HepG2 (cell line): ENCODE data around the gene SLC9A9. TPM values are rescaled to one million over a fixed set of nuclear protein-coding genes. Genes with fewer than 3 reads are reported as not detected.

ENCODE experiments used
- ATAC-seq: fragments of 200-7000 bp; cut with Tn5 transposase; 3 replicates; pipeline ENCODE4 v1.9.1; 2020; ENCODE audit warnings: mild to moderate bottlenecking, moderate library complexity
- BruUV-seq: library from RNA; stranded (reverse); fragments of 400-500 nt; replicated peaks from 2 replicates; lab custom pipeline; 2021; lab: Mats Ljungman, UMichigan
- CTCF ChIA-PET: fragments of 300-600 bp; formaldehyde crosslinking; extraction: SDS; loops from one replicate; lab custom pipeline; 2021; ENCODE audit warnings: low total read pairs, inconsistent platforms, low intra/inter-chr PET ratio; lab: Yijun Ruan, JAX
- POLR2A ChIA-PET: fragments of 350-600 bp; sonication (Branson Sonifier 250); formaldehyde crosslinking; loops from one replicate; lab custom pipeline; 2020; ENCODE audit warnings: antibody characterized with exemption, inconsistent platforms; lab: Yijun Ruan, JAX
- DNase-seq: peaks from one replicate; pipeline ENCODE4 v3.0.0-alpha.2; 2015; ENCODE audit warnings: low spot score
- FAIRE-seq: peaks from 3 replicates; lab custom pipeline; 2011; peaks lifted over from hg19 to GRCh38; lab: Jason Lieb, UNC
- H2AFZ ChIP-seq: one replicate; pipeline ENCODE4 v1.6.1; 2011; ENCODE audit warnings: low read length, inconsistent platforms
- H3K27ac ChIP-seq: fragments of 300-600 bp; 3 replicates; pipeline ENCODE4 v1.8.0; 2011; ENCODE audit warnings: mixed run types, mild to moderate bottlenecking, mixed read lengths, low read length, inconsistent platforms; ENCODE audit not compliant: insufficient read depth; ENCODE audit errors: extremely low read length
- H3K27me3 ChIP-seq, 2 experiments: fragments of 200-600 bp in 1 of 2; 2 replicates in 1 of 2; 3 replicates in 1 of 2; pipeline versions ENCODE4 v1.6.0 to v1.8.0; 2011; ENCODE audit warnings: low read length in 2 of 2, mild to moderate bottlenecking in 2 of 2, moderate library complexity in 2 of 2, inconsistent platforms in 1 of 2; ENCODE audit not compliant: insufficient read depth in 2 of 2, control insufficient read depth in 1 of 2
- H3K36me3 ChIP-seq, 2 experiments: fragments of 200-600 bp in 1 of 2; replicated peaks in 1 of 2; 2 replicates in 1 of 2; 3 replicates in 1 of 2; pipeline versions ENCODE4 v1.5.1 to v1.8.0; 2011; ENCODE audit warnings: low read length in 2 of 2, inconsistent platforms in 1 of 2; ENCODE audit not compliant: insufficient read depth in 2 of 2, control insufficient read depth in 1 of 2
- H3K4me1 ChIP-seq: 2 replicates; pipeline ENCODE4 v1.5.1; 2012; ENCODE audit warnings: low read length, inconsistent platforms; ENCODE audit not compliant: insufficient read depth
- H3K4me2 ChIP-seq: 2 replicates; pipeline ENCODE4 v1.6.0; 2011; ENCODE audit warnings: low read depth, low read length, inconsistent platforms
- H3K4me3 ChIP-seq, 3 experiments: fragments of 200-600 bp in 1 of 3; sonication (generic), shearing (Covaris generic) in 1 of 3; replicated peaks in 1 of 3; 2 replicates each; pipeline ENCODE4 v1.5.1; 2011 to 2016; ENCODE audit warnings: low read length in 3 of 3, inconsistent platforms in 2 of 3, low read depth in 2 of 3, mild to moderate bottlenecking in 2 of 3, control low read depth in 1 of 3, mixed read lengths in 1 of 3; ENCODE audit not compliant: insufficient read depth in 1 of 3
- H3K79me2 ChIP-seq: one replicate; pipeline ENCODE4 v1.6.1; 2011; ENCODE audit warnings: low read length, inconsistent platforms; ENCODE audit not compliant: insufficient read depth
- H3K9ac ChIP-seq: 2 replicates; pipeline ENCODE4 v1.6.0; 2011; ENCODE audit warnings: mild to moderate bottlenecking, low read depth, low read length, inconsistent platforms; ENCODE audit not compliant: insufficient read depth
- H3K9me3 ChIP-seq: 2 replicates; pipeline ENCODE4 v1.5.1; 2012; ENCODE audit warnings: mild to moderate bottlenecking, low read length
- H4K20me1 ChIP-seq: 2 replicates; pipeline ENCODE4 v1.6.0; 2011; ENCODE audit warnings: inconsistent platforms, mild to moderate bottlenecking, low read length, moderate library complexity; ENCODE audit not compliant: insufficient read depth
- AFF4 ChIP-seq: sonication (generic); formaldehyde crosslinking; IDR thresholded peaks from 2 replicates; pipeline ENCODE4 v1.4.0; 2020; ENCODE audit warnings: missing genetic modification reagents
- CREM ChIP-seq, 2 experiments: sonication (generic) in 1 of 2; formaldehyde crosslinking in 1 of 2; IDR thresholded peaks; 2 replicates each; pipeline versions ENCODE4 v1.4.0 to v1.6.1; 2016 to 2020; ENCODE audit warnings: antibody characterized with exemption in 1 of 2, mild to moderate bottlenecking in 1 of 2, missing genetic modification reagents in 1 of 2
- ETS1 ChIP-seq: sonication (generic); formaldehyde crosslinking; IDR thresholded peaks from 2 replicates; pipeline ENCODE4 v1.4.0; 2020; ENCODE audit warnings: missing genetic modification reagents
- GABPB1 ChIP-seq: IDR thresholded peaks from 2 replicates; pipeline ENCODE4 v1.6.1; 2016; ENCODE audit warnings: mild to moderate bottlenecking, missing genetic modification reagents, moderate library complexity, missing compliant biosample characterization
- GTF2F1 ChIP-seq: fragments of 150-350 bp; IDR thresholded peaks from 2 replicates; pipeline ENCODE4 v1.6.1; 2014; ENCODE audit warnings: low read length
- HINFP ChIP-seq: sonication (generic); formaldehyde crosslinking; IDR thresholded peaks from 2 replicates; pipeline ENCODE4 v1.4.0; 2020; ENCODE audit warnings: low read depth, mild to moderate bottlenecking, missing genetic modification reagents
- HNRNPUL1 ChIP-seq: fragments of 200-400 bp; formaldehyde crosslinking; IDR thresholded peaks from 2 replicates; pipeline ENCODE4 v1.6.1; 2017; ENCODE audit warnings: low read depth, mild to moderate bottlenecking, low read length, moderate library complexity
- SNAI1 ChIP-seq: sonication (generic); formaldehyde crosslinking; IDR thresholded peaks from 2 replicates; pipeline ENCODE4 v1.5.0; 2020; ENCODE audit warnings: mild to moderate bottlenecking, missing genetic modification reagents, borderline replicate concordance
- ZEB1 ChIP-seq: IDR thresholded peaks from 2 replicates; pipeline ENCODE4 v1.6.1; 2012; ENCODE audit warnings: mild to moderate bottlenecking, low read depth, inconsistent platforms; ENCODE audit not compliant: insufficient replicate concordance
- ZNF644 ChIP-seq: IDR thresholded peaks from 2 replicates; pipeline ENCODE4 v1.6.1; 2016; ENCODE audit warnings: low read depth
- ZZZ3 ChIP-seq: sonication (generic); formaldehyde crosslinking; IDR thresholded peaks from 2 replicates; pipeline ENCODE4 v1.4.0; 2020; ENCODE audit warnings: missing genetic modification reagents, mild to moderate bottlenecking, borderline replicate concordance
- WGBS: methylation state at CpG from one replicate; pipeline ENCODE4 v1.1.6; 2017; ENCODE audit warnings: low lambda C conversion rate; 5-methylcytosine and 5-hydroxymethylcytosine counted together
- in situ Hi-C: cut with HindIII; loops from 2 replicates; pipeline ENCODE4 v1.10.0; 2017; ENCODE audit warnings: low pct_unique_long_range_greater_than_20kb; ENCODE audit not compliant: extremely low pct_ligation_motif_present
- intact Hi-C: fragments of 100-400 bp; cut with micrococcal nuclease; formaldehyde crosslinking; loops from one replicate; pipeline ENCODE4 v1.10.0; 2022; ENCODE audit not compliant: unreplicated experiment
- polyA plus RNA-seq, 8 experiments: library from polyadenylated mRNA; depleted of rRNA in 3 of 8; stranded (reverse) in 7 of 8; unstranded in 1 of 8; fragments of >200 nt; fragmentation: Illumina TruSeq in 4 of 8; extraction: Trizol in 4 of 8; gene quantifications; 2 replicates each; pipeline versions ENCODE4 v1.2.1 to v1.2.3, GENCODE V29; 2011 to 2016; ENCODE audit warnings: low read depth in 4 of 8, missing spikeins in 1 of 8, mixed read lengths in 1 of 8; ENCODE audit not compliant: insufficient read depth in 1 of 8
- total RNA-seq, 5 experiments: library from RNA; depleted of rRNA; stranded (reverse); fragments of >200 nt; fragmentation: Illumina TruSeq; extraction: Trizol; gene quantifications; 2 replicates each; pipeline ENCODE4 v1.2.3, GENCODE V29; 2016; ENCODE audit warnings: low read depth in 1 of 5

SLC9A9 gene
- total and polyA plus RNA-seq, 2 of the 13 experiments (the other 11 are each of a cell fraction or from before 2014, with no cell fraction given), result not detected

GRCh38 chr3:143428294-143428693, 420.0 kb downstream of the SLC9A9 start:
- Histone ChIP-seq H3K27ac (no peak overlapping the region), H2AFZ (no peak overlapping the region), H3K9ac (no peak overlapping the region), H3K4me1 (no peaks in the 10 kb centered on the region), H3K27me3 (no peaks in the 10 kb centered on the region), H3K9me3 (no peaks in the 10 kb centered on the region)
- no peak for TF ChIP-seq SNAI1 (CRISPR knock-in tag)
- TF ChIP-seq ETS1 (CRISPR knock-in tag), result no peak
- TF ChIP-seq, all 625 proteins: peak for 0
- Histone ChIP-seq H4K20me1 (no peaks in the 10 kb centered on the region), H3K79me2 (no peaks in the 10 kb centered on the region), H3K36me3 (no peaks in the 10 kb centered on the region), H3K4me2 (no peak overlapping the region), H3K4me3 (no peak overlapping the region)
- intact Hi-C loops (no loop called here), in situ Hi-C loops (no loop called here)
- ChIA-PET CTCF (no interaction called here), POLR2A (no interaction called here)
- FAIRE-seq, result no peak
- BruUV-seq, result no TSS peak
- DNase-seq, result no peak
- WGBS, result 5% methylated on average over 1 of the region's 1 CpG
- no peak for ATAC-seq

- in situ Hi-C loops, result no loop called here
- CTCF ChIA-PET, result no interaction called here
- TF ChIP-seq AFF4 (CRISPR knock-in tag) (no peak), GABPB1 (no peak), HINFP (CRISPR knock-in tag) (no peak), HNRNPUL1 (no peak), ZZZ3 (no peak), ZEB1 (no peak), ZNF644 (CRISPR knock-in tag) (no peak), GTF2F1 (no peak), CREM (IDR thresholded peaks at IDR 0.05) (no peak), CREM (CRISPR knock-in tag; IDR thresholded peaks at IDR 0.05) (no peak)
Measured at GRCh38 chr3:143427631-143428030, 420.6 kb downstream of the SLC9A9 start.

More at GRCh38 chr3:143427631-143428030, 420.6 kb downstream of the SLC9A9 start:
- DNase-seq (no peak), ATAC-seq (no peak), FAIRE-seq (no peak)
- H3K4me3 ChIP-seq, result no peak overlapping the region
- BruUV-seq, result no TSS peak
- H3K4me1 ChIP-seq, result no peaks in the 10 kb centered on the region
- H3K27me3 ChIP-seq, result no peaks in the 10 kb centered on the region
- no peak overlapping the region for H2AFZ ChIP-seq
- H3K9me3 ChIP-seq, result no peaks in the 10 kb centered on the region
- no peaks in the 10 kb centered on the region for H3K79me2 ChIP-seq
- 0% methylated on average over 1 of the region's 1 CpG for WGBS
- H3K27ac ChIP-seq, result no peak overlapping the region
- no peak overlapping the region for H3K4me2 ChIP-seq
- POLR2A ChIA-PET, result no interaction called here
- no peaks in the 10 kb centered on the region for H4K20me1 ChIP-seq
- no peak overlapping the region for H3K9ac ChIP-seq
- no peaks in the 10 kb centered on the region for H3K36me3 ChIP-seq
- intact Hi-C loops, result no loop called here
